Mucosa of descending colon (tissue), 3 donors: ENCODE results near the gene KCTD12. TPM values are rescaled to one million over a fixed set of nuclear protein-coding genes. Genes with fewer than 3 reads are reported as not detected.
"Not testable (repeated sequence)": the region's sequence is repeated elsewhere in the genome, so short reads cannot be mapped to it uniquely, and the experiment has no call there.

ENCODE experiments used
- ATAC-seq: fragments of 200-7000 bp; cut with Tn5 transposase; one replicate; pipeline ENCODE4 v1.9.1; 2020; ENCODE audit warnings: mild to moderate bottlenecking, moderate library complexity
- DNase-seq, 3 donors: peaks; one replicate each; pipeline ENCODE4 v3.0.0-alpha.2; 2020
- H3K36me3 ChIP-seq: fragments of 200-600 bp; one replicate; pipeline ENCODE4 v1.8.0; 2021; ENCODE audit warnings: low read depth, mild to moderate bottlenecking
- H3K4me1 ChIP-seq: fragments of 200-600 bp; one replicate; pipeline ENCODE4 v1.8.0; 2021; ENCODE audit warnings: low read depth, mild to moderate bottlenecking
- H3K4me3 ChIP-seq: fragments of 200-600 bp; one replicate; pipeline ENCODE4 v1.8.0; 2021; ENCODE audit warnings: mild to moderate bottlenecking
- H3K9me3 ChIP-seq: fragments of 200-600 bp; one replicate; pipeline ENCODE4 v1.8.0; 2021; ENCODE audit warnings: mild to moderate bottlenecking
- CTCF ChIP-seq: fragments of 200-600 bp; IDR thresholded peaks from one replicate; pipeline ENCODE4 v1.8.0; 2022; ENCODE audit warnings: antibody characterized with exemption, mild to moderate bottlenecking
- intact Hi-C, 2 donors: fragments of 100-400 bp; cut with DNase I in 1 of 2; cut with micrococcal nuclease in 1 of 2; formaldehyde crosslinking; loops; one replicate each; pipeline versions ENCODE4 v1.11.0 to v1.11.1; 2022; cut with DNase I, micrococcal nuclease
- total RNA-seq, 3 donors: library from RNA; stranded (reverse); fragmentation: NEBNext Ultra II Directional in 2 of 3; extraction: Animal tissue kit (Norgen Biotek cat#: 25700) in 2 of 3; gene quantifications; one replicate each; pipeline versions ENCODE4 v1.2.1 to v1.2.4, GENCODE V29; 2021 to 2023
- donor health status: DM: no; HTN: no; CAD: no; lungs with moderate emphysema.
- donor health status: DM: no; HTN: no; CAD: no.
- donor health status: DM: no; HTN: yes; CAD: no.

The KCTD12 gene
- total RNA-seq, 3 donors from 2014 or later: 26.2 to 62.4 (median 62.0) TPM

- intact Hi-C loops: no loop called here
- no peak for ATAC-seq
- TF ChIP-seq CTCF: no peak
- no peaks in the 10 kb centered on the region for H3K36me3 ChIP-seq
- no peaks in the 10 kb centered on the region for H3K9me3 ChIP-seq
- no peaks in the 10 kb centered on the region for H3K4me1 ChIP-seq
- H3K4me3 ChIP-seq: no peak overlapping the region
- DNase-seq: no peak
Measured at GRCh38 chr13:76928456-76928855, 42.3 kb upstream of the KCTD12 start.

GRCh38 chr13:76927955-76928354 lies 41.8 kb upstream of the KCTD12 start:
- no peaks in the 10 kb centered on the region for H3K36me3 ChIP-seq
- no peak for TF ChIP-seq CTCF
- no peaks in the 10 kb centered on the region for H3K4me1 ChIP-seq
- no peaks in the 10 kb centered on the region for H3K9me3 ChIP-seq
- H3K4me3 ChIP-seq: no peak overlapping the region
- DNase-seq: no peak
- no peak for ATAC-seq
- intact Hi-C loops: no loop called here

DNA sequence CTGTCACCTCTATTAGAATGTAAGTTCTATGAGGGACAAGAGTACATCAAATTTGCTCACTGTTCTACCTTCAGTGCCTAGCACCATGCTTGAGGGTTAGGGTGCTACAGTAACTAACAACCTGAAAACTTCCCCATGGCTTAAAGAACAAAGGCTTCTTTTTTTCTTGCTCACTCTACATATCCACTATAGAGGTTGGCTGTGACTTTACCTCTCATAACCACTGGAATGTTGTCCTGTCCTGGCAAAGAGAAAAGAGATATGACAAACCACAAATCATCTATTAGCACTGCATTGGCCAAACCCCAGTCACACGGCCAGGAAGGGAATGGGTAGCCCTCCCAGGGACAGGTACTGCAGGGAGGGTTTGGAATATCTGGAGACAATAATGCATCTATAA lies 38.9 kb upstream of the KCTD12 start:
- ATAC-seq: no peak
- no peaks in the 10 kb centered on the region for H3K36me3 ChIP-seq
- TF ChIP-seq CTCF: no peak
- no peaks in the 10 kb centered on the region for H3K9me3 ChIP-seq
- intact Hi-C loops: no loop called here
- no peak overlapping the region for H3K4me3 ChIP-seq
- no peak for DNase-seq
- no peaks in the 10 kb centered on the region for H3K4me1 ChIP-seq

DNA sequence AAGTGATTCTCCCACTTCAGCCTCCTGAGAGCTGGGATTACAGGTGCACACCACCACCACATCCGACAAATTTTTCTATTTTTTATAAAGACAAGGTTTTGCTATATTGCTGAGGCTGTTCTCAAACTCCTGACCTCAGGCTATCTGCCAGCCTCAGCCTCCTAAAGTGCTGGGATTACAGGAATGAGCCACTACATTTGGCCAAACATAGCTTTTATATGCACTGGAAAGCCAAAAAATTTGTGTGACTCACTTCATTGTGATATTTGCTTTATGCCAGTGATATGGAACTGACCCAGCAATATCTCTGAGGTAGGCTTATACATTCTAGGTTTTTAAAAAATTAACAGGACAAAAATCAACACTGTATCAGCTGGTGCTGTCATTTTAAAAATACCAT lies 35.3 kb upstream of the KCTD12 start:
- no peak for TF ChIP-seq CTCF
- DNase-seq (no peak), ATAC-seq (no peak)
- no peaks in the 10 kb centered on the region for H3K4me1 ChIP-seq
- H3K36me3 ChIP-seq: no peaks in the 10 kb centered on the region
- H3K4me3 ChIP-seq: no peak overlapping the region
- H3K9me3 ChIP-seq: no peaks in the 10 kb centered on the region
- intact Hi-C loops: no loop called here

- H3K4me1 ChIP-seq, DNase-seq, intact Hi-C loops, H3K4me3 ChIP-seq, H3K9me3 ChIP-seq, ATAC-seq, H3K36me3 ChIP-seq: not testable (repeated sequence)
Measured at GRCh38 chr13:76917755-76918481, 31.7 kb upstream of the KCTD12 start.

DNA sequence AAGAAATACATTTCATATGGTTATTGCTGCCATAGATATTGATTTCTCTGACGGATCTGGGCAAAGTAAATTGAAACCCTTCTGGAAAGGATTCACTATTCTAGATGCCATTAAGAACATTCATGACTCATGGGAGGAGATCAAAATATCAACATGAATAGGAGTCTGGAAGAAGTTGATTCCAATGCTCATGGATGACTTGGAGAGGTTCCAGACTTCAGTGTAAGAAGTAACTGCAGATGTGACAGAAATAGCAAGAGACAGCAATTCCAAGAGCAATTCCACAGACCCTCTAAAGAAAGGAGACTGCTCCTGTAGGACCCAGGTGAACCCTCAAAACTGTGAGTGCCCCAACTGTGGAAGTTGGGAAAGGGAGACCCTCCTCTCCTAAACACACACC lies 30.9 kb upstream of the KCTD12 start:
- Histone ChIP-seq H3K4me1 (no peaks in the 10 kb centered on the region), H3K36me3 (no peaks in the 10 kb centered on the region), H3K9me3 (no peaks in the 10 kb centered on the region), H3K4me3 (no peak overlapping the region)
- TF ChIP-seq CTCF: no peak
- ATAC-seq (no peak), DNase-seq (no peak)
- intact Hi-C loops: no loop called here
